HG03354 (cell line): Measurements from ENCODE around the gene YWHAE.
"Not testable (repeated sequence)": the region's sequence is repeated elsewhere in the genome, so short reads cannot be mapped to it uniquely, and the experiment has no call there.

Source experiments
- ATAC-seq: cut with Tn5 transposase; IDR thresholded peaks from one replicate; pipeline ENCODE4 v1.9.1; 2021; ENCODE audit warnings: mild to moderate bottlenecking; ENCODE audit not compliant: unreplicated experiment, poor library complexity, severe bottlenecking

YWHAE gene

DNA sequence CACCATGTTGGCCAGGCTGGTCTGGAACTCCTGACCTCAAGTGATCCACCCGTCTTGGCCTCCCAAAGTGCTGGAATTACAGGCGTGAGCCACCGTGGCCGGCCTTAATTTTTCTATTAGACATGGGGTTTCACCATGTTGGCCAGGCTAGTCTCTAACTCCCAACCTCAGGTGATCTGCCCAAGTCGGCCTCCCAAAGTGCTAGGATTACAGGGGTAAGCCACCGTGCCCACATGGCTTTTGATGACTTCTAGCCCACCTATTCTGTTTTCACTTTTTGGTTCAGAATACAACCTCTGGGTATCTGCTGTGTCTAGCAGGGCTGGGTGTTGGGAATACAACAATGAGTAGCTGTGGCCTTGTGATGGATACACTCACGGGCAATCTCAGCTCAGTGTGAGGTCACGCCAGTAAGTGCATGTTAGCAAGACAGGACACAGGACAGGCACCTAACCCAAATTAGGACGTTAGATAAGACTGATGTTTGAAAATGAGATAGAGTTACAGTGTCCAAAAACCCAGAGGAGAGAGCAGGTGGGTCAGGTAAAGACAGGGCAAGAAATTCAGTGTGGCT, 14.1 kb upstream of the YWHAE start:
- no peak for ATAC-seq

DNA sequence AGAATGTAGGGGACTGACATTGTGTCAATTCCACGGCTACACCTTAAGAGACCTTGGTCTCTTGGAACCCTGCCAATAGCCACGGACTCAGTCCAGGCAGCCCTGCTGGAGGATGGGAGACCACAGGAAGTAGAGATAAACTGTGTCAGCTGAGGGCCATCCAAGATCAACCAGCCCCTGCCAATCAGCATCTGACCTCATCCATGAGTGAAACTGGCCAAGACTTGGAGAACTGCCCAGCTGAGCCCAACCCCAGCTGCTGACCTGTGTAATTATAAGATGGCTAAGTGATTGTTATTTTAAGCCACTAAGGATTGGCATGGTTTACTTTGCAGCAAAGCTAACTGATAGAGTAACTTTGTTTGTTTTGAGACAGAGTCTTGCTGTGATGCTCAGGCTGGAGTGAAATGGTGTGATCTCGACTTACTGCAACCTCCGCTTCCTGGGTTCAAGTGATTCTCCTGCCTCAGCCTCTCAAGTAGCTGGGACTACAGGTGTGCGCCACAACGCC, 13.3 kb upstream of the YWHAE start:
- no peak for ATAC-seq

DNA sequence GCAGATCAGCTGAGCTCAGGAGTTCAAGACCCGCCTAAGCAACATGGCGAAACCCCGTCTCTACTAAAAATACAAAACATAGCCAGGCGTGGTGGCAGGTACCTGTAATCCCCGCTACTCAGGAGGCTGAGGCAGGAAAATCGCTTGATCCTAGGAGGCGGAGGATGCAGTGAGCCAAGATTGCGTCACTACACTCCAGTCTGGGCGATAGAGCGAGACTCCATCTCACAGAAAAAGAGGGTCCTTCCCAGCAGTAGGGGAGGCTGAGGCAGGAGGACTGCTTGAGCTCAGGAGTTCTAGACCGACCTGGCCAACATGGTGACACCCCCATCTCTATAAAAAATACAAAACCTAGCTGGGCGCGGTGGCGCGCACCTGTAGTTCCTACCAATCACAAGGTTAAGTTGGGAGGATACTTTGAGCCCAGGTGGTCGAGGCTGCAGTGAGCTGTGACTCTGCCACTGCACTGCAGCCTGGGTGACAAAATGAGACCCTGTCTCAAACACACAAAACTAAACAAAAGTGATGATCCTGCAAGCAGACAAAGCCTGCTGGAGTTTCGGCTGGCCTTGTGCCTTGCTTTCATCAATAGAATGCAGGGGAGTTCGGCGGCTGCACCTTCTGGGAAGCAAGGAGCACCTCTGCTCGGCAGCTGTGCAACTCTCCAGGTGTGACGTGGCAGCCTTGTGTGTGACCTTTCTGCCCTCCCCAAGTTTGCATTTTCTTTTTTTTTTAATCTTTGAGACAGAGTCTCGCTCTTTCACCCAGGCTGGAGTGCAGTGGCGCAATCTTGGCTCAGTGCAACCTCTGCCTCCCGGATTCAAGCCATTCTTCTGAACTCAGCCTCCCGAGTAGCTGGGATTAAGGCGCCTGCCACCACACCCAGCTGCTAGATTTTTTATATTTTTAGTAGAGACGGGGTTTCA, 12.4 kb upstream of the YWHAE start:
- ATAC-seq = no peak

DNA sequence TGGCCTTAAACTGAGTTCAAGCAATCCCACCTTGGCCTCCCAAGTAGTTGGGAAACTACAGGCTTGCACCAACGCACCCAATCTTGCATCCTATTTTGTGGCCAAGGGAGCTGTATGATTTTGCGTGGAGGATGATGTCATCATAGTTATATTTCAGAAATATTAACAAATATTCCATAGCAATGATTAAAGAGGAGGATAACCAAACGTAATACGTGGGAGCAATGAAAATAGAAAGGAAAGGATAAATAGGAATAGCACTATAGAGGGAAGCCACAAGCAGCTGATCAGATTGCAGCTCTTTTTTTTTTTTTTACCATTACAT, 2.2 kb upstream of the YWHAE start:
- ATAC-seq = no peak

DNA sequence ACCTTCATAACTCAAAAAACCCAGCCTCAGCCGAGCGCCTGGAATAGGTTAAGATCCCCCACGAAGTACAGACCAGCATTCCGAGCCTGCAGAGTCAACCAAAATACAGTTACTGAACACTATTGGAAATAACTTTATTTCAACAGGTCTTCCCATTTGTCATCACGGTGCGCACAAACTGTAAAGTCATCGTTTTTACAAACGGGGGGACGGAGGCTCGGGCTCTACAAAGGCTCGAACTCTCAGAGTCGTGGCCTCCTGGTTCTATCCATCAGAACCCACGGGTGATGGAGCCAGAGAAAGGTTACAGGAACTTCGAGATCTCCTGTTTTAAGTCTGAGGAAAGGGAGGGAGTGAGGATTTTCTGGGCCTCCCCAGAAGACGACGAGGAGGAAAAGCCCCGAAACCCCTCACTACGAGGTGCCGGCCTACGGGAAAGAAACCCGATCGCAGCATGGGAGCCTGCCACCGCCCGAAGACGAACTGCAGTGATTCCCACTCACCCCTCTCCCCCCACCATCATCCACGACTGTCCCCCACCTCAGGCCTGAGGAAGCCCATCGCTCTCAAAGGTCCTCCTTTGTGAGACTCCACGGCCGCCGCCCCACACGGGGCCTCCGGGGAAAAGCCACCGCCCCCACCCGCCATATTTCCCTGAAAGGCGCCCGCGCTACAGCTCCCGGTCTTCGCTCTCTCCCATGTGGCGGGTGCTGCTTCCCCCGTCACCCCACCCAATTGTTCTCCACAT, 917 bp downstream of the YWHAE start:
- ATAC-seq = peak; percentile 23

DNA sequence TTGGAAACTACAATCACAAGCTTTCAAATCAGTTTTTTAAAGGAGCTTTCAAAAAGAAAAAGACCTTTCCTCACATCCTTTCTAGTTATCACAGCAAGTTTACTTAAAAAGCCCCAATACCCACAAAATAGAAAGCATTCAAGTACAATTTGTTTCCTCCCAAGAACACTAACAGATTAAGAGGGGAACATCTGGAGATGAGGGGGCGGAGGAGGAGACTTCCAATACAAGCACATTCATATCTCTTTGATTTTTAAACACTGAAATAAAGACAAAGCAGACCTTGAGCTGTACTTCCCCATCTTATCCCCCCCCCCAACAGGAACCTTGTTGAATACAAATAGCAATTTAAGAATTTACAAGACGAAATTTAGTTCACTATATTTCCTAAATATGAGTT, 2.0 kb downstream of the YWHAE start:
- ATAC-seq = no peak

DNA sequence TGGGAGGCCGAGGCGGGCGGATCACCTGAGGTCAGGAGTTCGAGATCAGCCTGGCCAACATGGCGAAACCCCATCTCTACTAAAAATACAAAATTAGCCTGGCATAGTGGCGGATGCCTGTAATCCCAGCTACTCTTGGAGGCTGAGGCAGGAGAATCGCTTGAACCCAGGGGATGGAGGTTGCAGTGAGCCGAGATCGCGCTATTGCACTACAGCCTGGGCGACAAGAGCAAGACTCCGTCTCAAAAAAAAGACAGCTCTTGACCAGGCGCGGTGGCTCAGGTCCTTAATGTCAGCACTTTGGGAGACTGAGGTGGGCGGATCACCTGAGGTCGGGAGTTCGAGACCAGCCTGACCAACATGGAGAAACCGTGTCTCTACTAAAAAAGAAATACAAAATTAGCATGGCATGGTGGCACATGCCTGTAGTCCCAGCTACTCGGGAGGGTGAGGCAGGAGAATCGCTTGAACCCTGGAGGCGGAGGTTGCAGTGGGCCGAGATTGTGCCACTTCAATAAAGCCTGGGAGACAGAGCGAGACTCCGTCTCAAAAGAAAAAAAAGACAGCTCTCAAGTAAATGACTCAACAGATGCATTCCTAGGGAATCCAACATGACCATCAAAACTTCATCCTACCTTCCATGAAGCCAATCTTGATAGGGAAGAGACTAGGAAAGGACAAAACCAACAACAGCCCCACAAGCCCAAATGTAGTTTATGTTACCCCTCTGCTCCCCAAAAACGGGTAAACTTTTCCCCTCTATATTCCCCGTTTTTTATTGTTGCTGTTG, 4.0 kb downstream of the YWHAE start:
- not testable (repeated sequence) for ATAC-seq

DNA sequence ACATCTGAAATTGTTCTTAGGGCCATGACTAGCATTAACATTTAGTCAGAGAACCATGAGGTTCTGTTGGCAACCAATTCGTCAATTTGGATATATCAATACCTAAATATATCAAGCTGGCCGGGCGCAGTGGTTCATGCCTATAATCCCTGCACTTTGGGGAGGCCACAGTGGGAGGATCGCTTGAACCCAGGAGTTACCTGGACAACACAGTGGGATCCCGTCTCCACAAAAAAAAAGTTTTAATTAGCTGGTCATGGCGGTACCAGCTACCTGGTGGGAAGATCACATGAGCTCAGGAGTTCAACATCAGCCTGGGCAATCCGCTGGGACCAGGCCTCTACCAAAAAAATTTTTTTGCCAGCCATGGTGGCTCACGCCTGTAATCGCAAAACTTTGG, 8.4 kb downstream of the YWHAE start:
- ATAC-seq = no peak

DNA sequence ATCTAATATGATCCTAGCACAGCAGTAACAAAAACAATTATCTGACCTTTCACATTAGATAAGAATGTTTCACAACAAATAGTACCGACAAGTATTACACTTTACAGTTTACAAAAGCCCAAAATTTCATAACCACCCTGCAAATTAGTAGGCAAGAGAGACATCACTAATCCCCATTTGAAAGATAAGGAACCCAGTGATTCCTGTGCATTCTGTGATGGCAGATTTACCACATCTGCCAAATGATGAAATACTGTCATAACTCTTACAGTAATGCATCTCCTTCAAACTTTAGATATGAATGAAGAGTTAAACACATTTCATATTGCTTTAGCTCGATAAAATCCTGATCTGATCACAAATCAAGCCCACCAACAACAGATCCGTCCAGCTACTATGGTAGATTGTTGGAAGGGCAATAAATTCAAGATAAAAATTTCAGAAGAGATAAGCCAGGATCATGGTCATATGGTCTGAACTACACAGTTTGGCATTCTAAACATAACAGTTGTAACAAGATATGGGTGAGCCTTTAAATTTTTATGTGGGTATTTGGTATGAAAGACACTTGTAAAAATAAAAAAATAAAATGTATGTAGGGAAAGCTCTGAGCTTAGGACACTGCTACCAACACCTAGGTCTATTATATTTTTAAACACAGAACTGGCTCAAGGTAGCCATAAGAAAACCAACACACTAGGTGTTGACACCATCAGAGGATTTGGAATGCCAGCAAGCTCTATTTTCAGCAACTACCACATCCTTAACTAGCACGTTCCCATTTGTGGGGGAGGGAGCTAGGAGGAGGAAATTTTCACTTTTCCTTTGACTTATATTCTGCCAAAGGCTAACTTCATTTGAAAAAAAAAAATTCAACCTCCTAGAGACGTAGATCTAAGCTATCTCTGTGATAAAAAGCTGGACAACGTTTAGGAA, 9.3 kb downstream of the YWHAE start:
- no peak for ATAC-seq

DNA sequence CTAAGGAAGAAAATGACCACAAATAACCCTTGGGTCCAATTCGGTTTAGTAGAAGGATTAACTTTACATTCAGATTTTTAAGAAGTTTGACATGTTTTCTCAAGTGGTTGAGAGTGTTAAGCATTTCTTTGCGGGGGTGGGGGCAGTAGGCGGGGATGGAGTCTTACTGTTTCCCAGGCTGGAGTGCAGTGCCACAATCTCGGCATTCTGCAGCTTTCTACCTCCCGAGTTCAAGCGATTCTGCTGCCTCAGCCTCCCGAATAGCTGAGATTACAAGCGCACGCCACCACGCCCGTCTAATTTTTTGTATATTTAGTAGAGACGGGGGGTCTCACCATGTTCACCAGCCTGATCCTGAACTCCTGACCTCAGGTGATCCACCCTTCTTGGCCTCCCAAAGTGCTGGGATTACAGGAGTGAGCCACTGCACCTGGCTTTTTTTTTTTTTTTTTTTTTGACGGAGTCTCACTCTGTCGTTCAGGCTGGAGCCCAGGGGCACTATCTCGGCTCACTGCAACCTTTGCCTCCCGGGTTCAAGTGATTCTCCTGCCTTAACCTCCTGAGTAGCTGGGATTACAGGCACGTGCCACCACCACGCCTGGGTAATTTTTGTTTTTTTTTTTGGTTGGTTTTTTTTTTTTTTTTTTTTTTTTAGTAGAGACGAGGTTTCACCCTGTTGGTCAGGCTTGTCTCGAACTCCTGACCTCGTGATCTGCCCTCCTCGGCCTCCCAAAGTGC, 12.4 kb downstream of the YWHAE start:
- not testable (repeated sequence) for ATAC-seq

DNA sequence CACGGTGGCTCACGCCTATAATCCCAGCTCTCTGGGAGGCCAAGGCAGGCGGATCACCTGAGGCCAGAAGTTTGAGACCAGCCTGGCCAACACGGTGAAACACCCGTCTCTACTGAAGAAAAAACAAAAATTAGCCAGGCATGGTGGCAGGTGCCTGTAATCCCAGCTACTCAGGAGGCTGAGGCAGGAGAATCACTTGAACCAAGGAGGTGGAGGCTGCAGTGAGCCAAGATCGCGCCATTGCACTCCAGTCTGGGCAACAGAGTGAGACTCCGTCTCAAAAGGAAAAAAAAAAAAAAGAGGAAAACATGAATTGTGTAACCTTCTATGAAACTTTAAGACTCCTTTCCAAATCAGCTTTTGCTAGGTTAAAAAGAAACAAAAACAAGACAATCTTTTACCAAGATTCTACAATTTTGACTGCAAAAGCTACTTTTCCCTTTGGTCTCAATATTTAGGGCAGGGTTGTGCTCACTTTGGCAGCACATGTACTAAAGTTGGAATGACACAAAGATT, 13.3 kb downstream of the YWHAE start:
- not testable (repeated sequence) for ATAC-seq

DNA sequence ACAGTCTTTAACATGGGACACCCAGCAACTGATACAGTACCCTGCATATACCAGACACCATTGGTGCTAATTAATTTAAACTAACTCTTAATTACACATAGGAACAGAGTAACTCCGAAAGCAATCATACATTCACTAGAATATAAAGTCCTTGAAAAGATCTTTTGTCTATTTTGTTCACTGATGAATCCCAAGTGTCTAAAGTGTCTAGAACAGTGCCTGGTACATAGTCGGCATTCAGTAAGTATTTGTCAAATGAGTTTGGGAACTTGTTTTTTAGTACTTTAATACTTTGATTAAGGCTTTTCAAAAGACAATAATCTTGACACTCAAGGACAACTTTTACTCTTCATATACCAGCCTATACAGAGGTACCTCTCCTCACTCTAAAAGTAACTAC, 13.8 kb downstream of the YWHAE start:
- ATAC-seq = no peak

DNA sequence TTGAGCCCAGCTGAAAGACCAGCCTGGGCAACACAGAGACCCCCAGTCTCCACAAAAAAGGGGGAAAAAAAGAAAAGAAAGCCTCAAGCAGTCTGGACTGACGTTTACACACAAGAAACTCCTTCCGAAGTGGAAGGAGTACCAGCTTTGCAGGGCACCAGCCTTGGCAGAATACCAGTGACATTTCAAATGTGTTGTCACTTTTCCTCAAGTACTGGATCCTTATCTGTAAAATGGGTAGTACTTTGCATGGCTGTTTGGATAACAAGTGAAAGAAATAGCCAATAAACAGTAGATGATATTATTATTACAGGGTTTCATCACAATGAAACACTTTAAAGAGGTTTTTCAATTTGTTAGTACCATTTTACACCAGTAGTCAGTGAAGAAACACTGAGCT, 14.2 kb downstream of the YWHAE start:
- no peak for ATAC-seq

DNA sequence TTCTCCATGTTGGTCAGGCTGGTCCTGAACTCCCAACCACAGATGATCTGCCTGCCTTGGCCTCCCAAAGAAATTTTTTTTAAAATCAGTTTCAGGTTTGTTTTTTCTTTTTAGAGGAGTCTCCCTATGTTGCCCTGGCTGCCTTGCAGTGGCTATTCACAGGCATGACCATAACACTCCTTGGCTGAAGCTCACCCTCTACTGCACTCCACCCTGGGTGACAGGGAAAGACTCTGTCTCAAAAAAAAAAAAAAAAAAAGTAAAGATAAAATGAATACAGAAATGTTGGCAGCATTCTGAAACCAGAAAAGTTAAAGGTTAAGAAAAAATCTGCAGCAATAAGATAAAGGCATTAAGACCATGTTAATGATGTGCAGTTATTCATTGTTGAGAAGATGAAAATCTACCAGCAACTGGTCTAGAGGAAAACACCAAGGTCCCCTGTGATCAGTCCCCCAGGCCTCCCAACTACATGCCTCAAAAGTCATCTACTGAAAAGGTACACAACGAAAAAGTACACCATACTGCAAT, 15.1 kb downstream of the YWHAE start:
- no peak for ATAC-seq

DNA sequence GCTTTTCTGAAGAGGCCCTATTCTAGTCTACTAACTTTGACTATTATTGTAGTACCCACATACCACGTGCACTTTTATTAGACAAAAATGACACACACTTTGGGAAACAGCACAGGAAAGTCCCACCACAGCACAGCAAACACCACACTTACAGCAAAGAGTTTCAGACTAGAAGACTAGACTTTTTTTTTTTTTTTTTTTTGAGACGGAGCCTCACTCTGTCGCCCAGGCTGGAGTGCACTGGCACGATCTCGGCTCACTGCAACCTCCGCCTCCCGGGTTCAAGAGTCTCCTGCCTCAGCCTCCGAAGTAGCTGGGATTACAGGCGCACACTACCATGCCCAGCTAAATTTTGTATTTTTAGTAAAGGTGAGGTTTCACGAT, 20.1 kb downstream of the YWHAE start:
- ATAC-seq = no peak

DNA sequence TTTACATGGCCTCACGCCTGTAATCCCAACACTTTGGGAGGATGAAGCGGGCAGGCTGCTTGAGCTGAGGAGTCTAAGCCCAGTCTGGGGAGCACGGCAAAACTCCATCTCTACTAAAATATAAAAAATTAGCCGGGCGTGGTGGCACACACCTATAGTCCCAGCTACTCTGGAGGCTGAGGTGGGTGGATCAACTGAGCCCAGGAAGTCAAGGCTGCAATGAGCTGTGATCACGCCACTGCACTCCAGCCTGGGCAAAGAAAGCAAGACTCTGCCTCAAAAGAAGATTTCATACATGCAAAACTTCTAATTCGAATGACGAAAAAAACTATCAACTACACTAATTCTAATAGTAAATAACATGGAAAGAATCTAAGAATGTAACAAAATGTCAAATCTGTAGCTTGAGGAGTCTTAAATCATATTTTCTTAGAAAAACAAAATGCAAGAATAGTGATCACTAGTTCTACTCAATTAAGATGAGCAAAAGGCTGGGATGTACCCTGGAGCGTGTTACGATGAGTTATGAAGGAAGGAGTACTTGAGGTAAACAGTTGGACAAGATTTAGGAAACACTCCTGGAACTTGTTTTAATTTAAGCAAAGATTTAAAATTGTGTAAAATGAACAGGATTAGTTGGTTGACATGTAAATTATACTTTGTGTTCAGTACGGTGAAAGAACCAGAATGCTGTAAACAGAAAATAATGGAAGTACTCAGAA, 20.7 kb downstream of the YWHAE start:
- no peak for ATAC-seq

DNA sequence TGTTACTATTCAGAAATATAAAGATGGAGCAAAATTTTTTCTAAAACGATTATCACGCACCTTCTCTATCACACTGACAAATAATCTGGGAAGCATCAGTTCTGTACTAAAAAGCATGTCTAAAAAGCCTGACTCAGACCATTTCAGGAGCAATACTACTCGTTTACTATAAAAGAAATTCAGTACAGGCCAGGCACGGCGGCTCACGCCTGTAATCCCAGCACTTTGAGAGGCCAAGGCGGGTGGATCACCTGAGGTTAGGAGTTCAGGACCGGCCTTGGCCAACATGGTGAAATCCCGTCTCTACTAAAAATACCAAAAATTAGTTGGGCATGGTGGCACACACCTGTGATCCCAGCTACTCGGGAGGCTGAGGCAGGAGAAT, 21.6 kb downstream of the YWHAE start:
- ATAC-seq = not testable (repeated sequence)
